CD4-positive, alpha-beta T cell treated with Interleukin-6 for 4 hours (primary cell): Measurements from ENCODE around the gene TCN1.
"Not testable (repeated sequence)": the region's sequence is repeated elsewhere in the genome, so short reads cannot be mapped to it uniquely, and the experiment has no call there.

Source experiments
- DNase-seq: peaks from one replicate; pipeline ENCODE4 v3.0.0-alpha.2; 2020; ENCODE audit warnings: mixed read lengths

The TCN1 gene

GRCh38 chr11:59857439-59858434 is 8.6 kb downstream of the TCN1 start:
- DNase-seq, result peak; percentile 21

- no peak for DNase-seq
Observed at GRCh38 chr11:59854871-59855270, 11.4 kb downstream of the TCN1 start.

DNA sequence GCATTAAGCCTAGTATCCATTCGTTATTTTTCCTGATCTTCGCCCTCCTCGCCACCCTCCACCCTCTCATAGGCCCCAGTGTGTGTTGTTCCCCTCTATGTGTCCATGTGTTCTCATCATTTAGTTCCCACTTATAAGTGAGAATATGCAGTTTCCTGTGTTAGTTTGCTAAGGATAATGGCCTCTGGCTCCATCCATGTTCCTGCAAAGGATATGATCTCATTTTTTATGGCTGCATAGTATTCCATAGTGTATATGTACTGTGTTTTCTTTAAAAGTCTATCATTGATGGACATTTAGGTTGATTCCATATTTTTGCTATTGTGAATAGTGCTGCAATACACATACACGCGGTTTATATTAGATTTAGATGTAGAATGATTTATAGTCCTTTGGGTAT is 14.9 kb downstream of the TCN1 start:
- not testable (repeated sequence) for DNase-seq

GRCh38 chr11:59849551-59849950 is 16.7 kb downstream of the TCN1 start:
- not testable (repeated sequence) for DNase-seq

DNA sequence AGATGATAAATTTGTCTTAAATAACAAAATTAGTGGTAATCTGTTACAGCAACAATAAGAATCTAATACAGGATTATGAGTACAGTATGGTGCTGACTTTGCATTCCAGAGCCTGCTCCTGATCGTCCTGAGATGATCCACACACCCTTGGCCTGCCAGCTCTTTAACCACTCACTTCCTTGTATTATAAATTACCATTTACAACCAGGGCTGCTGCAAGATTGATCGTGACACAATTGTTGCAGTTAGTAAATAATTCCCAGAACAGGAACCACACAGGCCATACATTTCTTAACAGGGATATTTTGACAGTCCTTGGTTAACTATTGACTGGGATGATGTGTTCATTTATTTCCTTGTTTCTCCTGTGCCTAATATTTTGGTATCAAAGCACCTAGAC is 17.2 kb downstream of the TCN1 start:
- no peak for DNase-seq

DNA sequence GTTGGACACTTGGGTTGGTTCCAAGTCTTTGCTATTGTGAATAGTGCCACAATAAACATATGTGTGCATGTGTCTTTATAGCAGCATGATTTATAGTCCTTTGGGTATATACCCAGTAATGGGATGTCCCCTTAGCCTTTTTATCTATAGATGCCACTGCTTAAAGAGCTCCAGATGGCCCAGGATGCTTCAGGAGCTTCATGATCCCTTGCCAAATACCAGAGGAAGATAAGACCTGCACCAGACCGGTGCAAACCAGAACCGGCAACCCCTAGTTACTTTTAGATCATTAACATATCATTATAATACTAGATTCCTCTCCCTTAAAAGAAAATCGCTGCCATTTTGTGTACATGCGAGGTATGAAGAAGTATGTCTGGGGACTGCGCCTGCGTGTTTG is 17.8 kb downstream of the TCN1 start:
- not testable (repeated sequence) for DNase-seq

GRCh38 chr11:59847626-59848025 is 18.7 kb downstream of the TCN1 start:
- DNase-seq, result no peak

DNA sequence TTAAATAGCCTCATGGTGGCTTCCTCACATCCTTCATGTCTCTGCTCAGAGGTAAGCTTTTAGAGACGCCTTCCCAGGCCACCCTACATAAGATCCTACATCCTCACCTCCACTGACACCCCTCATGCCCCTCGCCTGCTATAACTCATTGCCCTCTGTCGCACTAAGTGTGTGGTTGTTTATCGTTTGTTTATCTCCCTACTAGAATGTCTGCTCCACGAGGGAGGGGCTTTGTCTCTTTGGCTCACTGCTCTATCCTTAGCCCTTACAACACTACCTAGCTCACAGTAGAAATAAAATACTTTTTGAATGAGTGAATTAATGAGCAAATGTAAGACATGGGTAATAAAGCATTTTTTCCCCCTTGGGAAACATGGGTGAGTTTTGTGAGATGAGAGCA is 19.7 kb downstream of the TCN1 start:
- no peak for DNase-seq

DNA sequence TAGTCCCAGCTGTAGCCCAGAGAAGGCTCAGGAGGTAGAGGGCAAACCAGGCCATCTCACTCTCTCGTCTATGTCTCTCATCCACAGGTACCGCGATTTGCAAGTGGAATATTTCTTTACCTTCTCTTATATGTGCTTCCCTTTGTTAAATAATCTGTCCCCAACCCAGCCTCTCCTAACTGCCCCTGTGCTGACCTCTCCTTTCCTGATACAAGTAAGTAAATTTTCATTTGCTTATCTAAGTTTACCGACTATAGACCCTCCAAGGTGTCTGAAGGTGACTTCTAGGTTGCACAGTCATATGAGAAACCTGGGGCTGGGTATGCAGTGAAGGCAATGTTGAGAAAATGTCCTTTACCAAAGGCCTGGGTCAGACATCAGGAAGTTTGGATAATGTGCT is 20.9 kb downstream of the TCN1 start, which contains the start of gene CBLIF:
CBLIF (minus strand) TSS at position 101 of the 400 bp plus-strand sequence; CDS start at position 55, 46 bp downstream.
- no peak for DNase-seq

DNA sequence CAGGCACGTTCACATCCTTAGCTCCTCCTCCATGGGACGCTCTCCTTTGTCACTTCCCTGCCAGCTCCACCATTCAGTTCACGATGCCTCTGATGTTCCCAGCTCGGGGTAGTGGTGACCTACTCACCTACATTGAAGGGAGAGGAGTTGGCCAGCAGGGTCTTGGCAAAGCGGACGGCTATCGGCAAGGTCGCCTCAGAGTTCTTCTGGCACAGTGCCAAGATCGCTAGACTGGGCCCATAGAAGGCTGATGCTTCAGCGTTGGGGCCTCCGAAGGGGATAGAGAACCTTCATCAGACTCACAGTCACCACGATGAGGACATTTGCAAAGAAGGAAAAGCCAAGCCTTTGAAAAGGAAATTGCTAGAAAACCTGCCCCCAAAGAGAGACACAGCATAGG is 24.0 kb downstream of the TCN1 start:
- no peak for DNase-seq

DNA sequence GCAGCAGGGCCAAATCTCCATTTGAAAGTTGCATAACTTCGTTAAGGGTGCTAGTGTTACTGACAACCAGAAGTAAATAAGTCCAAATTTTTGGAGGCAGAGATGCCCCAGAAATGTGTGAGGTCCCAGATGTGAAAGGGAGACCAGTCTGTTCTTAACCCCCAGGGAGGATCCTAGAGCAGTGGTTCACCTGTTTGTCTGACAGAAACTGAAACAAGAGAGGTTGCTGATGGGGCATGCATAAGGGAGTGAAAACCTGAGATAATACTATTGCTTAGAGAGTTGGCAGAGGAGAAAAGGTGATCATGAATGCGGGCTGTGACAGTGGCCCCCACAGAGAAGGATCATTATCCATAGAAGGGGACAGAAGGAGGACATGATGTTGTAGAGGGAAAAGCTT is 24.8 kb downstream of the TCN1 start:
- DNase-seq, result no peak

- no peak for DNase-seq
Observed at GRCh38 chr11:59839615-59840014, 26.7 kb downstream of the TCN1 start.

DNA sequence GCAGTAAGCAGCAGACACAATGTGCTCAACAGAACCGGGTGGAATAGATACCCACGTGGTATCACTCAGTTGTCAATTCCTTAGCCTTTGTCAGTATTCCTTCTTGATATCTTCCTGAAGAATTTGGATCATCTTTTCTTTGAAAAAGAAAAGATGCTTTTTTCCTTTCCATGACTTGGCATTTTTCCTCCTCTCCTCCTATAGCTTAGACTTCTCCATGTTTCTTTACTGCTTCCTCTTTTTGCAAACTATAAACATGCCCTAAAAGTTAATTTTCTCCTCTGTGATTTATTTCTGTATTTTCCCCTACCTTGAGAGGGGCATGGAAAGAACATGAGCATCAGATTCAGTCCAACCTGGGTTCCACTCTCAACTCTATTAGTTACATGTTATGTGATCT is 32.7 kb downstream of the TCN1 start:
- DNase-seq, result no peak

DNA sequence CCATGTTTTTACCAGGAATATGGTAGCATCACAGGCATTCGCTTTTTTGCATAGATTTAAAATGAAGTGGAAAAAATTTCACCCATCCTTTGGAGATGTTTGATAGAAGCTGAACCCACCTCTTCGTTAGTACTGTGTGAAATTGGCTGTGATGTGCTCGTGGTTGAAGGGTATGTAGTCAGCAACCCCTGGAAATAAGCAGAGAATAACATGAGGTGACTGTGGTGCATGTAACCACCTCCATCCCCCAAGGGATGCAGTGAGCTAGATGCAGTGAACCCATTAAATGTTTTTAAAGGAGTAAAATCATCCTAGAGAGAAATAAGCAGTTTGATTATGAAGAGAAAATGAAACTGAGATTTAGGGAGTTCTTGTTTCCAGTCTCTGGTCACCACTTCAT is 36.9 kb downstream of the TCN1 start:
- no peak for DNase-seq

DNA sequence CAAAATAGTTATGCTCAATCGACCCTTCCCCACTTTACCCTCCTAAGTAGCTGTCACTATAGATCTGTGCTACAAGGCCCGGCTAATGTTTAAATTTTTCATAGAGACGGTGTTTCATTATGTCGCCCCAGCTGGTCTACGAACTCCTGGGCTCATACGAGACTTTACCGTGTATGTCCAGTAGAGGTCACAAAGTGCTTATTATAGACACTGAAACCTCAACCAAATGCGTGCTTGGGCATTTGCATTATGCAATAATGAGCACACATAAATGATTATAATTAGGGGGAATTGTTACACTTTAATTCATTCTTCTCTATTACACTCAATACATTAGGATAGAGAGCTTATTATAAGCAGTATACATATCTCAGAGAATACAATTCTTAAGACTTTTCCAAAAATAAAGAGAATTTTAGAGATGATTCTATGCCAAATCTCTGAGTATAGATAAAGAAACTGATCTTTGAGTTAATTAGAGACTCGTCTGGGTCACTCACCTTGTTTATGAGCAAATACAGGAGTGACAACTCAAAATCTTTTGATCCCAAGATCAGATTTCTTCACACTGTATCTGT is 43.2 kb downstream of the TCN1 start:
- DNase-seq, result peak; percentile 28

- DNase-seq, result no peak
Observed at GRCh38 chr11:59818572-59818971, 47.7 kb downstream of the TCN1 start.

GRCh38 chr11:59816434-59816833 is 49.9 kb downstream of the TCN1 start:
- DNase-seq, result not testable (repeated sequence)

DNA sequence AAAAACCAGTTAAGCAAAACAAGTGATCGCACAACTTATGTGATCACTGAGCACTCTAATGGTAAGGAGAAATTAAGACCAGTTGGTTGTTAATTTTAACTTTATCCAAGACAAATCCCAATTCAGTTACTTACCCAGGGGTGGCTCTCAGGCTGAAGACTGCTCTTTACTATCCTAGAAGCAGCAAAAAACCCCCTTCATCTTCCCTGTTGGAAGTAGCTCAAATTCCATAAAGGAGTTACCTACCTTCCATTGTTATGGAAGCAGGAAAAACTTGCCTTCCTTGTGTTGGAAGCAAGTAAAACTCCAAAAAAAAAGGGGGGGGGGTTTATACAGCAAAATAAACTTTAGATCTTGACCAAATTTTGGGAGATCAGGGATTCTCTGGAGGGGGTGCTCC is 50.5 kb downstream of the TCN1 start:
- DNase-seq, result no peak

- no peak for DNase-seq
Observed at GRCh38 chr11:59814021-59814420, 52.3 kb downstream of the TCN1 start.

GRCh38 chr11:59813364-59813763 is 52.9 kb downstream of the TCN1 start:
- no peak for DNase-seq

DNA sequence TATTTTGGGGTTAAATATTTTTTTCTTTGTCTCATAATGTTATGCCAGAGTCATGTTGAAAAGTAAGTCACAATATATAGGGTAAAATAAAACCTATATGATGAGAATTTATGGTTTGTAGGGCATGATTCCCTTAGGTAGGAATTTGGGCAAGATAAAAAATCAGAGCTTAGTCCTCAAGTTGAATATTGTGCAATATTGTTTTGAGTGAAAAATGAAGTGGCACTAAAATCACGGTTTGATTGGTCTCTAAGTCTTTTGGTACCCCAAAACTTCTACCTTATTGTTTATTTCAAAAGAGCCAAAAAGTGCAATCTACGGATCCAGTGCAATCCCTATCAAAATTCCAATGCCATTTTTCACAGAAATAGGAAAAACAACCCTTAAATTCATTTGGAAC is 54.1 kb downstream of the TCN1 start:
- no peak for DNase-seq

- no peak for DNase-seq
Observed at GRCh38 chr11:59810911-59811259, 55.4 kb downstream of the TCN1 start.

DNA sequence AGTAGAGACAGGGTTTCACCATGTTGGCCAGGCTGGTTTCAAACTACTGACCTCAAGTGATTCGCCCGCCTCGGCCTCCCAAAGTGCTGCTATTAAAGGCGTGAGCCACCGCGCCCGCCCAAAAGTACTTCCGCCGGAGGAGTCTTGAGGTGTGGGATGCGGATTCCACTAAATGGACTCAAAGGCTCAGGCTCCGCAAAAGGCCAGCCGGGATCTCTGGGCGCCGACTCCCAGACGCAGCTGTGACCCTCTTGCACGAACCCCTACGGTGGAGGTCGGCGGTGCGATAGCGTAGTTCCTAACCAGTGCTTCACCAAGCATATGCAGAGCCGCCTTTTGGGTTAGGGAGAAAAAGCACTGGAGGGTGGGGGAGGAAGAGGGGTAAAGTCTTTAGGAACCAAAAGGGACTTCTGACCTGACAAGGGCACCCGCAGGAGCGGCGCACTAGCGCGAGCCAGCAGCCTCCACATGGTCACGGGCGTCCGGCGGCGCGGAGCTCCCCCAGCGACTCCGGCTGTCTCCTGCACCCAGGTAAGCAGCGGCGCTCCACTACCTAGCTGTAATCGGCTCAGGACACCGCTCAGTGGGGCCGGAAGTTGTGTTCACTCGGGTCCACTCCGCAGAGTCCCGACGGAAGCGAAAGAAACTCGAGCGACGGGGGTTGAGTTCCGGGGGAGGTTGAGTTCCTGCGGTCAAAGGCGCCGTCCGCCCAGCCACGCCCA is 55.9 kb downstream of the TCN1 start, which contains the start of gene MRPL16:
MRPL16 (minus strand) TSS at position 590 of the 722 bp plus-strand sequence; CDS start at position 470, 120 bp downstream.
- DNase-seq, result peak; percentile 89
